GM12878 (cell line): Measurements from ENCODE around the gene CCDC24. TPM values are rescaled to one million over a fixed set of nuclear protein-coding genes. Genes with fewer than 3 reads are reported as not detected.

Source experiments
- ATAC-seq: fragments of 200-7000 bp; cut with Tn5 transposase; 3 replicates; pipeline ENCODE4 v1.9.1; 2020; ENCODE audit warnings: mild to moderate bottlenecking, moderate library complexity
- BruUV-seq: library from RNA; stranded (reverse); fragments of 400-500 nt; replicated peaks from 2 replicates; lab custom pipeline; 2021; lab: Mats Ljungman, UMichigan
- CTCF ChIA-PET: fragments of 300-600 bp; sonication (Branson Sonifier 250); formaldehyde crosslinking; extraction: SDS; loops from one replicate; lab custom pipeline; 2021; ENCODE audit warnings: inconsistent platforms; lab: Yijun Ruan, JAX
- POLR2A ChIA-PET: fragments of 350-600 bp; formaldehyde crosslinking; extraction: SDS; loops from one replicate; lab custom pipeline; 2021; ENCODE audit warnings: inconsistent platforms; lab: Charles Lee
- RAD21 ChIA-PET: fragments of 300-600 bp; sonication (Branson Sonifier 250); formaldehyde crosslinking; loops from one replicate; lab custom pipeline; 2023; ENCODE audit warnings: antibody characterized with exemption; ENCODE audit not compliant: unreplicated experiment; lab: Charles Lee
- SMC1A ChIA-PET: fragments of 300-600 bp; sonication (Branson Sonifier 250); formaldehyde crosslinking; loops from one replicate; lab custom pipeline; 2023; ENCODE audit not compliant: unreplicated experiment, uncharacterized antibody; lab: Charles Lee
- DNase-seq: peaks from one replicate; pipeline ENCODE4 v3.0.0-alpha.2; 2011; ENCODE audit warnings: low read depth, low spot score
- FAIRE-seq: peaks from 3 replicates; lab custom pipeline; 2011; peaks lifted over from hg19 to GRCh38; lab: Jason Lieb, UNC
- H2AFZ ChIP-seq: 2 replicates; pipeline ENCODE4 v1.6.0; 2011; ENCODE audit warnings: low read depth, low read length, control low read depth; ENCODE audit not compliant: control insufficient read depth
- H3K27ac ChIP-seq: 2 replicates; pipeline ENCODE4 v1.5.1; 2011; ENCODE audit warnings: control low read depth; ENCODE audit not compliant: control insufficient read depth, insufficient read depth
- H3K27me3 ChIP-seq, 2 experiments: replicated peaks in 1 of 2; 2 replicates each; pipeline versions ENCODE4 v1.6.0 to v1.6.1; 2011; ENCODE audit warnings: low read length in 1 of 2; ENCODE audit not compliant: control insufficient read depth in 2 of 2, insufficient read depth in 2 of 2
- H3K36me3 ChIP-seq, 2 experiments: 2 replicates each; pipeline ENCODE4 v1.5.1; 2011; ENCODE audit warnings: low read length in 1 of 2; ENCODE audit not compliant: control insufficient read depth in 2 of 2, insufficient read depth in 2 of 2
- H3K4me1 ChIP-seq: 2 replicates; pipeline ENCODE4 v1.6.1; 2011; ENCODE audit warnings: mild to moderate bottlenecking, low read length, moderate library complexity, mixed read lengths; ENCODE audit not compliant: control insufficient read depth, insufficient read depth
- H3K4me2 ChIP-seq: 2 replicates; pipeline ENCODE4 v1.6.0; 2011; ENCODE audit warnings: control low read depth; ENCODE audit not compliant: control insufficient read depth, insufficient read depth
- H3K4me3 ChIP-seq: fragments of 200-600 bp; sonication (generic); 2 replicates; pipeline ENCODE4 v1.5.1; 2016
- H3K79me2 ChIP-seq: 2 replicates; pipeline ENCODE4 v1.6.0; 2011; ENCODE audit warnings: low read length; ENCODE audit not compliant: control insufficient read depth, insufficient read depth
- H3K9ac ChIP-seq: 2 replicates; pipeline ENCODE4 v1.8.0; 2011; ENCODE audit warnings: low read length, control low read depth, mixed read lengths; ENCODE audit not compliant: control insufficient read depth, insufficient read depth
- H3K9me3 ChIP-seq: replicated peaks from 3 replicates; pipeline ENCODE4 v1.5.1; 2011; ENCODE audit warnings: mild to moderate bottlenecking, low read length; ENCODE audit not compliant: control insufficient read depth, insufficient read depth
- H4K20me1 ChIP-seq: 2 replicates; pipeline ENCODE4 v1.6.0; 2011; ENCODE audit not compliant: control insufficient read depth, insufficient read depth
- HDAC2 ChIP-seq: fragments of 200-600 bp; sonication (generic); IDR thresholded peaks from 2 replicates; pipeline ENCODE4 v1.6.1; 2017
- RAD21 ChIP-seq: IDR thresholded peaks from 2 replicates; pipeline ENCODE4 v1.6.1; 2011; ENCODE audit warnings: mild to moderate bottlenecking, low read depth, low read length, moderate library complexity; ENCODE audit not compliant: insufficient read depth
- RCOR1 ChIP-seq: conservative IDR thresholded peaks from 2 replicates; pipeline ENCODE4 v1.6.1; 2012; ENCODE audit warnings: low read depth, low read length, improper control_type of control experiment
- WGBS: methylation state at CpG from one replicate; pipeline ENCODE4 v1.1.6; 2016; ENCODE audit warnings: low lambda C conversion rate; ENCODE audit not compliant: insufficient replicate concordance, insufficient coverage; ENCODE audit errors: missing lambda C conversion rate; 5-methylcytosine and 5-hydroxymethylcytosine counted together
- in situ Hi-C: fragments of 300-500 bp; cut with MboI; formaldehyde crosslinking; loops from 9 replicates; pipeline ENCODE4 v1.14.3; 2018; ENCODE audit warnings: mixed read lengths
- intact Hi-C: fragments of 100-400 bp; cut with micrococcal nuclease; formaldehyde crosslinking; loops from one replicate; pipeline ENCODE4 v1.14.2; 2022; ENCODE audit not compliant: unreplicated experiment
- polyA plus RNA-seq, 11 experiments: library from polyadenylated mRNA; depleted of rRNA in 4 of 11; unstranded in 6 of 11; stranded (reverse) in 5 of 11; fragments of >200 nt; fragmentation: Nextera tagmentation in 4 of 11; fragmentation: Illumina TruSeq in 1 of 11; extraction: Ambion mirVana in 4 of 11; extraction: Trizol in 1 of 11; gene quantifications; 1 replicate in 1 of 11; 2 replicates in 10 of 11; pipeline versions ENCODE4 v1.2.1 to v1.2.3, GENCODE V29; 2011 to 2016; ENCODE audit warnings: inconsistent platforms in 2 of 11, missing spikeins in 2 of 11, low read depth in 1 of 11
- total RNA-seq, 4 experiments: library from RNA; depleted of rRNA in 3 of 4; stranded (reverse); fragments of >200 nt in 3 of 4; fragmentation: Illumina TruSeq in 1 of 4; extraction: Trizol in 1 of 4; gene quantifications; 2 replicates each; pipeline versions ENCODE4 v1.2.1 to v1.2.3, GENCODE V29; 2013 to 2021
- TF ChIP-seq, protein P1 (sequence below): fragments of 450-650 bp; IDR thresholded peaks from 2 replicates; pipeline ENCODE4 v1.6.1; 2016; ENCODE audit warnings: mild to moderate bottlenecking
- TF ChIP-seq, protein P2 (sequence below): fragments of 450-650 bp; IDR thresholded peaks from 2 replicates; pipeline ENCODE4 v1.6.1; 2017; ENCODE audit warnings: antibody characterized with exemption, mild to moderate bottlenecking, moderate library complexity

Gene CCDC24
- total and polyA plus RNA-seq, 10 of the 15 experiments (the other 5 are each of a cell fraction or from before 2014, with no cell fraction given) = 0.18 to 3.1 (median 1.6) TPM; not detected in 1

DNA sequence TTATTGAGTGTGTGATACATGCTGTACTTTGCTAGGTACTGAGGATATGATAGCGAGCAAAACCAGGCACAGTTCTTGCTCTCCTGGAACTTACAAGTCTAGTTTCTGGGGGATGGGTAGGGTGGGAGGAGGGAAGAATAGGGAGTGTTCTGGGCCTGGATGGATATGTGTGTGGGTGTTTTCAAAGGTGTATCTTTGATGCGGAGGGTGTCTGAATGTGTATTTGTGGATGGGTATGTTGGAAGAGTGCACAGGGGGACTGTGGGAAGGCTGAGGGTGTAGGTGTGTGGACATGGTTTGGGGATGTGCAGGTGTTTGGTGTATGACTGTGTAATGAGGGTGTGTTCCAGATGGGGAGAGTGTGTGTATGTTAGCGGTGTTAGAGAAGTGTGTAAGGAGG lies 26.1 kb upstream of the CCDC24 start:
- TF ChIP-seq, protein P1, sequence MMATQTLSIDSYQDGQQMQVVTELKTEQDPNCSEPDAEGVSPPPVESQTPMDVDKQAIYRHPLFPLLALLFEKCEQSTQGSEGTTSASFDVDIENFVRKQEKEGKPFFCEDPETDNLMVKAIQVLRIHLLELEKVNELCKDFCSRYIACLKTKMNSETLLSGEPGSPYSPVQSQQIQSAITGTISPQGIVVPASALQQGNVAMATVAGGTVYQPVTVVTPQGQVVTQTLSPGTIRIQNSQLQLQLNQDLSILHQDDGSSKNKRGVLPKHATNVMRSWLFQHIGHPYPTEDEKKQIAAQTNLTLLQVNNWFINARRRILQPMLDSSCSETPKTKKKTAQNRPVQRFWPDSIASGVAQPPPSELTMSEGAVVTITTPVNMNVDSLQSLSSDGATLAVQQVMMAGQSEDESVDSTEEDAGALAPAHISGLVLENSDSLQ = no peak
- TF ChIP-seq HDAC2 = no peak
- no peak for TF ChIP-seq RAD21
- TF ChIP-seq RCOR1 = no peak
- TF ChIP-seq, protein P2, sequence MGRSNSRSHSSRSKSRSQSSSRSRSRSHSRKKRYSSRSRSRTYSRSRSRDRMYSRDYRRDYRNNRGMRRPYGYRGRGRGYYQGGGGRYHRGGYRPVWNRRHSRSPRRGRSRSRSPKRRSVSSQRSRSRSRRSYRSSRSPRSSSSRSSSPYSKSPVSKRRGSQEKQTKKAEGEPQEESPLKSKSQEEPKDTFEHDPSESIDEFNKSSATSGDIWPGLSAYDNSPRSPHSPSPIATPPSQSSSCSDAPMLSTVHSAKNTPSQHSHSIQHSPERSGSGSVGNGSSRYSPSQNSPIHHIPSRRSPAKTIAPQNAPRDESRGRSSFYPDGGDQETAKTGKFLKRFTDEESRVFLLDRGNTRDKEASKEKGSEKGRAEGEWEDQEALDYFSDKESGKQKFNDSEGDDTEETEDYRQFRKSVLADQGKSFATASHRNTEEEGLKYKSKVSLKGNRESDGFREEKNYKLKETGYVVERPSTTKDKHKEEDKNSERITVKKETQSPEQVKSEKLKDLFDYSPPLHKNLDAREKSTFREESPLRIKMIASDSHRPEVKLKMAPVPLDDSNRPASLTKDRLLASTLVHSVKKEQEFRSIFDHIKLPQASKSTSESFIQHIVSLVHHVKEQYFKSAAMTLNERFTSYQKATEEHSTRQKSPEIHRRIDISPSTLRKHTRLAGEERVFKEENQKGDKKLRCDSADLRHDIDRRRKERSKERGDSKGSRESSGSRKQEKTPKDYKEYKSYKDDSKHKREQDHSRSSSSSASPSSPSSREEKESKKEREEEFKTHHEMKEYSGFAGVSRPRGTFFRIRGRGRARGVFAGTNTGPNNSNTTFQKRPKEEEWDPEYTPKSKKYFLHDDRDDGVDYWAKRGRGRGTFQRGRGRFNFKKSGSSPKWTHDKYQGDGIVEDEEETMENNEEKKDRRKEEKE = no peak
- ChIA-PET CTCF (no interaction called here), RAD21 (no interaction called here), SMC1A (no interaction called here), POLR2A (no interaction called here)
- Histone ChIP-seq H3K4me1 (no peaks in the 10 kb centered on the region), H3K27ac (no peak overlapping the region), H3K4me3 (no peak overlapping the region), H3K9ac (no peak overlapping the region), H2AFZ (no peak overlapping the region), H3K4me2 (no peak overlapping the region), H3K36me3 (no peaks in the 10 kb centered on the region; a peak in 1 of 4 replicates), H3K79me2 (peaks cover 4% of the 10 kb centered on the region), H3K27me3 (no peaks in the 10 kb centered on the region), H3K9me3 (no peaks in the 10 kb centered on the region), H4K20me1 (no peaks in the 10 kb centered on the region)
- intact Hi-C loops = no loop called here
- DNase-seq = no peak
- in situ Hi-C loops = no loop called here
- no peak for ATAC-seq
- WGBS = 51% methylated on average over 3 of the region's 3 CpGs
- no TSS peak for BruUV-seq
- no peak for FAIRE-seq
